Endothelial cell of umbilical vein (primary cell): ENCODE results near the gene LTN1. TPM values are rescaled to one million over a fixed set of nuclear protein-coding genes. Genes with fewer than 3 reads are reported as not detected.

Experiments
- BruUV-seq: library from RNA; stranded (reverse); fragments of 400-500 nt; replicated peaks from 2 replicates; lab custom pipeline; 2021; lab: Mats Ljungman, UMichigan
- CTCF ChIA-PET: fragments of 300-600, 350-600 bp; sonication (Branson Sonifier 250); formaldehyde crosslinking; loops from one replicate; lab custom pipeline; 2021; ENCODE audit warnings: antibody characterized with exemption, inconsistent platforms; lab: Charles Lee
- POLR2A ChIA-PET: fragments of 300-600, 350-600 bp; sonication (Branson Sonifier 250); formaldehyde crosslinking; loops from one replicate; lab custom pipeline; 2021; ENCODE audit warnings: antibody characterized with exemption, inconsistent platforms; lab: Charles Lee
- DNase-seq: peaks from one replicate; pipeline ENCODE4 v3.0.0-alpha.2; 2011; ENCODE audit warnings: low read depth, low spot score
- FAIRE-seq: peaks from 2 replicates; lab custom pipeline; 2011; peaks lifted over from hg19 to GRCh38; lab: Jason Lieb, UNC
- H2AFZ ChIP-seq: 2 replicates; pipeline ENCODE4 v1.6.0; 2012; ENCODE audit warnings: low read depth, low read length, control low read depth, inconsistent platforms
- H3K27ac ChIP-seq: 2 replicates; pipeline ENCODE4 v1.5.1; 2011; ENCODE audit warnings: low read depth, mild to moderate bottlenecking, control low read depth, low read length, moderate library complexity; ENCODE audit not compliant: insufficient read depth
- H3K27me3 ChIP-seq, 2 experiments: 2 replicates each; pipeline versions ENCODE4 v1.6.0 to v1.6.1; 2011; ENCODE audit warnings: low read length in 2 of 2, mixed read lengths in 1 of 2; ENCODE audit not compliant: control insufficient read depth in 2 of 2, insufficient read depth in 2 of 2
- H3K36me3 ChIP-seq, 2 experiments: 2 replicates in 1 of 2; 3 replicates in 1 of 2; pipeline ENCODE4 v1.5.1; 2011; ENCODE audit warnings: low read length in 2 of 2, mild to moderate bottlenecking in 1 of 2, moderate library complexity in 1 of 2; ENCODE audit not compliant: control insufficient read depth in 2 of 2, insufficient read depth in 2 of 2; ENCODE audit errors: extremely low read depth in 1 of 2
- H3K4me1 ChIP-seq: 3 replicates; pipeline ENCODE4 v1.5.1; 2011; ENCODE audit warnings: mild to moderate bottlenecking, low read length; ENCODE audit not compliant: control insufficient read depth, insufficient read depth; ENCODE audit errors: extremely low read depth
- H3K4me2 ChIP-seq: 2 replicates; pipeline ENCODE4 v1.6.1; 2011; ENCODE audit warnings: low read length, control low read depth, mixed read lengths; ENCODE audit not compliant: insufficient read depth
- H3K4me3 ChIP-seq, 3 experiments: fragments of 200-600 bp in 1 of 3; sonication (generic), shearing (Covaris generic) in 1 of 3; replicated peaks in 1 of 3; 2 replicates each; pipeline ENCODE4 v1.5.1; 2011 to 2016; ENCODE audit warnings: control low read depth in 3 of 3, low read length in 3 of 3, mild to moderate bottlenecking in 2 of 3, inconsistent platforms in 1 of 3, low read depth in 1 of 3, moderate library complexity in 1 of 3; ENCODE audit not compliant: insufficient read depth in 1 of 3
- H3K79me2 ChIP-seq: 2 replicates; pipeline ENCODE4 v1.6.0; 2012; ENCODE audit warnings: low read length, inconsistent platforms; ENCODE audit not compliant: control insufficient read depth, insufficient read depth
- H3K9ac ChIP-seq: replicated peaks from 2 replicates; pipeline ENCODE3; 2011; ENCODE audit warnings: low read length, control low read depth; ENCODE audit not compliant: insufficient read depth; ENCODE audit errors: extremely low read depth
- H3K9me1 ChIP-seq: replicated peaks from 3 replicates; pipeline ENCODE4 v1.6.0; 2011; ENCODE audit warnings: mild to moderate bottlenecking, low read length; ENCODE audit not compliant: control insufficient read depth, insufficient read depth; ENCODE audit errors: extremely low read depth
- H3K9me3 ChIP-seq: replicated peaks from 2 replicates; pipeline ENCODE4 v1.5.1; 2012; ENCODE audit warnings: low read length, inconsistent platforms; ENCODE audit not compliant: control insufficient read depth, insufficient read depth
- H4K20me1 ChIP-seq: replicated peaks from 2 replicates; pipeline ENCODE3; 2011; ENCODE audit warnings: mild to moderate bottlenecking, low read length; ENCODE audit not compliant: control insufficient read depth, insufficient read depth; ENCODE audit errors: extremely low read depth
- CTCF ChIP-seq, 2 donors: IDR thresholded peaks; 1 replicate in 1 of 2; 2 replicates in 1 of 2; pipeline ENCODE4 v1.5.1; 2011; ENCODE audit warnings: low read length in 2 of 2, mild to moderate bottlenecking in 2 of 2, moderate library complexity in 2 of 2, control low read depth in 1 of 2, inconsistent platforms in 1 of 2, low read depth in 1 of 2; ENCODE audit not compliant: insufficient read depth in 1 of 2; ENCODE audit errors: extremely low read depth in 1 of 2
- EZH2 ChIP-seq: IDR thresholded peaks from 2 replicates; pipeline ENCODE4 v1.6.1; 2012; ENCODE audit warnings: borderline replicate concordance, low read depth, mild to moderate bottlenecking, moderate library complexity, low read length, inconsistent platforms; ENCODE audit not compliant: severe bottlenecking
- FOS ChIP-seq: IDR thresholded peaks from 2 replicates; pipeline ENCODE4 v1.6.1; 2011; ENCODE audit warnings: mild to moderate bottlenecking, low read length, moderate library complexity, borderline replicate concordance; ENCODE audit not compliant: insufficient read depth
- GATA2 ChIP-seq: IDR thresholded peaks from 2 replicates; pipeline ENCODE4 v1.7.0; 2011; ENCODE audit warnings: low read depth, mild to moderate bottlenecking, moderate library complexity, mixed read lengths, low read length; ENCODE audit not compliant: insufficient read length, insufficient read depth
- MAX ChIP-seq: IDR thresholded peaks from 2 replicates; pipeline ENCODE4 v1.6.1; 2011; ENCODE audit not compliant: insufficient read depth, insufficient read length
- POLR2AphosphoS5 ChIP-seq: IDR thresholded peaks from 2 replicates; pipeline ENCODE4 v1.6.1; 2012; ENCODE audit warnings: low read depth, mild to moderate bottlenecking, control low read depth, low read length, moderate library complexity; ENCODE audit not compliant: insufficient read depth
- dilution Hi-C: fragments of 300-500 bp; cut with MboI; formaldehyde crosslinking; loops from one replicate; pipeline ENCODE4 v1.15.0; 2019; ENCODE audit warnings: low sequenced_read_pairs; ENCODE audit not compliant: extremely low pct_ligation_motif_present
- intact Hi-C: fragments of 100-400 bp; cut with micrococcal nuclease; formaldehyde crosslinking; loops from one replicate; pipeline ENCODE4 v1.10.0; 2022
- polyA plus RNA-seq, 4 experiments: library from polyadenylated mRNA; depleted of rRNA in 3 of 4; stranded (reverse) in 3 of 4; unstranded in 1 of 4; fragments of >200 nt; gene quantifications; 2 replicates each; pipeline versions ENCODE4 v1.2.1 to v1.2.3, GENCODE V29; 2011 to 2012; ENCODE audit warnings: missing spikeins in 1 of 4
- total RNA-seq: library from RNA; stranded (reverse); gene quantifications from 2 replicates; pipeline ENCODE4 v1.2.3, GENCODE V29; 2021

The LTN1 gene
- total and polyA plus RNA-seq, 2 donors (not counting 3 experiments of a cell fraction or from before 2014, with no cell fraction given) = 3.8 to 23.0 TPM

GRCh38 chr21:28903448-28903847 lies 89.2 kb downstream of the LTN1 start:
- no peak for FAIRE-seq
- Histone ChIP-seq H3K4me3 (no peak overlapping the region), H3K79me2 (no peaks in the 10 kb centered on the region), H2AFZ (no peak overlapping the region), H3K9me3 (no peaks in the 10 kb centered on the region), H3K27me3 (peaks cover 0 to 2% of the 10 kb centered on the region in 2 experiments), H3K9ac (no peak overlapping the region), H3K4me2 (no peak overlapping the region), H3K27ac (no peak overlapping the region), H3K4me1 (no peaks in the 10 kb centered on the region), H4K20me1 (no peaks in the 10 kb centered on the region), H3K9me1 (no peaks in the 10 kb centered on the region), H3K36me3 (no peaks in the 10 kb centered on the region)
- POLR2A ChIA-PET = no interaction called here
- no peak for TF ChIP-seq POLR2AphosphoS5
- TF ChIP-seq CTCF (IDR thresholded peaks at IDR 0.05; ENCODE audit: extremely low read depth in 1 of 2, insufficient read depth in 1 of 2, low read depth in 1 of 2, low read length in 2 of 2) = no peak
- no peak for TF ChIP-seq MAX
- TF ChIP-seq EZH2 = no peak
- no peak for TF ChIP-seq GATA2
- no peak for TF ChIP-seq FOS
- dilution Hi-C loops (no loop called here), intact Hi-C loops (no loop called here)
- BruUV-seq = no TSS peak
- CTCF ChIA-PET = interaction anchor here (1.2 kb wide), 1 partner anchor 8 kb away, joined by 5 read pairs; no protein-coding TSS in a partner anchor
- DNase-seq = no peak
